Cardiac muscle cell (in vitro differentiated cells and primary cell): Measurements from ENCODE around the gene WWP2. TPM values are rescaled to one million over a fixed set of nuclear protein-coding genes. Genes with fewer than 3 reads are reported as not detected.
A peak's percentile ranks its signal among the peaks of the same experiment; 100 is the strongest.
"Not testable (repeated sequence)": the region's sequence is repeated elsewhere in the genome, so short reads cannot be mapped to it uniquely, and the experiment has no call there.

Experiments used
- DNase-seq, 2 donors: peaks; one replicate each; pipeline versions ENCODE4 v3.0.0 to v3.0.0-alpha.2; 2010 to 2017; ENCODE audit warnings: low read depth in 1 of 2, low spot score in 1 of 2
- H3K27ac ChIP-seq: fragments of 200-600 bp; sonication (generic); 2 replicates; pipeline ENCODE4 v1.5.1; 2016
- H3K27me3 ChIP-seq: fragments of 200-600 bp; sonication (generic); 2 replicates; pipeline ENCODE4 v1.6.0; 2016; ENCODE audit warnings: control low read depth
- H3K36me3 ChIP-seq: fragments of 200-600 bp; sonication (generic); 2 replicates; pipeline ENCODE4 v1.5.1; 2016; ENCODE audit warnings: control low read depth
- H3K4me1 ChIP-seq: fragments of 200-600 bp; sonication (generic); 2 replicates; pipeline ENCODE4 v1.8.1; 2017; ENCODE audit warnings: low read depth, mild to moderate bottlenecking, mixed run types
- H3K4me3 ChIP-seq: fragments of 200-600 bp; sonication (generic); 2 replicates; pipeline ENCODE4 v1.5.1; 2016; ENCODE audit warnings: mild to moderate bottlenecking
- H3K9me3 ChIP-seq: fragments of 200-600 bp; sonication (generic); 2 replicates; pipeline ENCODE4 v1.5.1; 2017; ENCODE audit warnings: low read depth, mild to moderate bottlenecking, control low read depth
- CTCF ChIP-seq: IDR thresholded peaks from 2 replicates; pipeline ENCODE4 v1.5.1; 2012; ENCODE audit warnings: low read depth, mild to moderate bottlenecking, low read length
- polyA plus RNA-seq: library from polyadenylated mRNA; unstranded; fragments of >200 nt; fragmentation: Nextera tagmentation; extraction: Ambion mirVana; gene quantifications from 2 replicates; pipeline ENCODE4 v1.2.1, GENCODE V29; 2016
- total RNA-seq: library from RNA; depleted of rRNA; stranded (reverse); fragments of >200 nt; gene quantifications from 2 replicates; pipeline ENCODE4 v1.2.3, GENCODE V29; 2016

Gene WWP2
- total and polyA plus RNA-seq, 2 experiments from 2014 or later: 21.3 to 27.8 TPM

- Histone ChIP-seq H3K36me3 (no peaks in the 10 kb centered on the region), H3K9me3 (no peaks in the 10 kb centered on the region), H3K4me1 (no peaks in the 10 kb centered on the region), H3K27me3 (no peaks in the 10 kb centered on the region), H3K4me3 (no peak overlapping the region), H3K27ac (no peak overlapping the region)
- no peak for DNase-seq
- TF ChIP-seq CTCF: no peak
Measured at GRCh38 chr16:69804297-69804696, 42.2 kb downstream of the WWP2 start.

- not testable (repeated sequence) for H3K36me3 ChIP-seq, DNase-seq, H3K27me3 ChIP-seq, H3K4me1 ChIP-seq, H3K27ac ChIP-seq, H3K4me3 ChIP-seq, H3K9me3 ChIP-seq
Measured at GRCh38 chr16:69806776-69807175, 44.6 kb downstream of the WWP2 start.

GRCh38 chr16:69812688-69813014, 50.5 kb downstream of the WWP2 start:
- peak in 1 of 2 donors; percentile 3 for DNase-seq
- H3K4me1 ChIP-seq: no peaks in the 10 kb centered on the region
- no peak overlapping the region for H3K4me3 ChIP-seq
- no peak overlapping the region for H3K27ac ChIP-seq
- no peaks in the 10 kb centered on the region for H3K9me3 ChIP-seq
- H3K36me3 ChIP-seq: no peaks in the 10 kb centered on the region
- H3K27me3 ChIP-seq: no peaks in the 10 kb centered on the region
- no peak for TF ChIP-seq CTCF

- no peak for DNase-seq
- no peak for TF ChIP-seq CTCF
- Histone ChIP-seq H3K9me3 (no peaks in the 10 kb centered on the region), H3K27me3 (no peaks in the 10 kb centered on the region), H3K27ac (no peak overlapping the region), H3K36me3 (no peaks in the 10 kb centered on the region), H3K4me3 (no peak overlapping the region), H3K4me1 (no peaks in the 10 kb centered on the region)
Measured at GRCh38 chr16:69814078-69814477, 51.9 kb downstream of the WWP2 start.

- no peak overlapping the region for H3K27ac ChIP-seq
- no peak for TF ChIP-seq CTCF
Measured at GRCh38 chr16:69814561-69814960, 52.4 kb downstream of the WWP2 start.

GRCh38 chr16:69815216-69815883, 53.2 kb downstream of the WWP2 start:
- not testable (repeated sequence) for H3K4me3 ChIP-seq, H3K36me3 ChIP-seq, H3K4me1 ChIP-seq, H3K9me3 ChIP-seq, DNase-seq, H3K27me3 ChIP-seq, H3K27ac ChIP-seq

More at GRCh38 chr16:69814561-69814960, 52.4 kb downstream of the WWP2 start:
- Histone ChIP-seq H3K4me1 (peaks cover 4% of the 10 kb centered on the region), H3K4me3 (no peak overlapping the region), H3K9me3 (no peaks in the 10 kb centered on the region), H3K36me3 (no peaks in the 10 kb centered on the region), H3K27me3 (no peaks in the 10 kb centered on the region)
- DNase-seq: no peak

GRCh38 chr16:69816996-69817395, 54.9 kb downstream of the WWP2 start:
- no peak for DNase-seq
- no peaks in the 10 kb centered on the region for H3K27me3 ChIP-seq
- H3K4me3 ChIP-seq: no peak overlapping the region
- peaks cover 9% of the 10 kb centered on the region for H3K4me1 ChIP-seq
- H3K9me3 ChIP-seq: no peaks in the 10 kb centered on the region
- TF ChIP-seq CTCF: no peak
- H3K36me3 ChIP-seq: no peaks in the 10 kb centered on the region
- H3K27ac ChIP-seq: no peak overlapping the region
